SK-N-SH (cell line): ENCODE data around the gene PIH1D2. TPM values are rescaled to one million over a fixed set of nuclear protein-coding genes. Genes with fewer than 3 reads are reported as not detected.

Source experiments
- CTCF ChIA-PET: fragments of 300-600, 350-600 bp; formaldehyde crosslinking; extraction: SDS; loops from one replicate; lab custom pipeline; 2021; lab: Yijun Ruan, JAX
- POLR2A ChIA-PET: fragments of 350-600 bp; sonication (Branson Sonifier 250); formaldehyde crosslinking; extraction: SDS; loops from one replicate; lab custom pipeline; 2020; ENCODE audit warnings: antibody characterized with exemption, inconsistent platforms; lab: Yijun Ruan, JAX
- DNase-seq: peaks from one replicate; pipeline ENCODE4 v3.0.0; 2012
- H2AFZ ChIP-seq: fragments of 200-600 bp; sonication (generic); 2 replicates; pipeline ENCODE4 v1.8.1; 2016; ENCODE audit warnings: antibody characterized with exemption, mild to moderate bottlenecking, low read depth
- H3F3A ChIP-seq: fragments of 200-600 bp; sonication (generic); replicated peaks from 2 replicates; pipeline ENCODE3; 2016; ENCODE audit warnings: antibody characterized with exemption, mild to moderate bottlenecking; ENCODE audit not compliant: insufficient read depth
- H3K27ac ChIP-seq, 2 experiments: fragments of 200-500 bp in 1 of 2; fragments of 200-600 bp in 1 of 2; sonication (Bioruptor generic) in 1 of 2; sonication (generic), shearing (Covaris generic) in 1 of 2; 2 replicates each; pipeline versions ENCODE4 v1.5.1 to v1.6.1; 2014 to 2016; ENCODE audit warnings: low read depth in 2 of 2, inconsistent platforms in 1 of 2, low read length in 1 of 2, mild to moderate bottlenecking in 1 of 2, mixed read lengths in 1 of 2
- H3K27me3 ChIP-seq: fragments of 200-600 bp; sonication (generic), shearing (Covaris generic); 2 replicates; pipeline ENCODE4 v1.6.1; 2016; ENCODE audit warnings: mixed run types; ENCODE audit not compliant: insufficient read depth
- H3K36me3 ChIP-seq, 2 experiments: fragments of 200-500 bp in 1 of 2; fragments of 200-600 bp in 1 of 2; sonication (Bioruptor generic) in 1 of 2; sonication (generic) in 1 of 2; replicated peaks in 1 of 2; 2 replicates each; pipeline versions ENCODE3 to v1.5.1; 2014 to 2016; ENCODE audit warnings: low read length in 1 of 2, mild to moderate bottlenecking in 1 of 2; ENCODE audit not compliant: insufficient read depth in 2 of 2, control insufficient read depth in 1 of 2
- H3K4me1 ChIP-seq, 2 experiments: fragments of 200-500 bp in 1 of 2; fragments of 200-600 bp in 1 of 2; sonication (Bioruptor generic) in 1 of 2; sonication (generic), shearing (Covaris generic) in 1 of 2; 2 replicates each; pipeline versions ENCODE4 v1.5.1 to v1.6.1; 2014 to 2016; ENCODE audit warnings: low read depth in 1 of 2, low read length in 1 of 2, mixed run types in 1 of 2; ENCODE audit not compliant: insufficient read depth in 2 of 2, control insufficient read depth in 1 of 2
- H3K4me2 ChIP-seq: fragments of 200-600 bp; sonication (generic), shearing (Covaris generic); 2 replicates; pipeline ENCODE4 v1.6.1; 2017; ENCODE audit warnings: mixed run types
- H3K4me3 ChIP-seq, 2 experiments: fragments of 200-500 bp in 1 of 2; fragments of 200-600 bp in 1 of 2; sonication (Bioruptor generic) in 1 of 2; sonication (generic), shearing (Covaris generic) in 1 of 2; 2 replicates each; pipeline versions ENCODE4 v1.5.1 to v1.8.1; 2014 to 2016; ENCODE audit warnings: low read depth in 2 of 2, inconsistent platforms in 1 of 2, low read length in 1 of 2, mild to moderate bottlenecking in 1 of 2, mixed read lengths in 1 of 2, moderate library complexity in 1 of 2
- H3K79me2 ChIP-seq: fragments of 200-600 bp; sonication (generic); 2 replicates; pipeline ENCODE4 v1.8.1; 2017; ENCODE audit warnings: mild to moderate bottlenecking; ENCODE audit not compliant: insufficient read depth
- H3K9ac ChIP-seq: fragments of 200-600 bp; sonication (generic); 2 replicates; pipeline ENCODE4 v1.6.1; 2017; ENCODE audit warnings: mixed run types
- H3K9me2 ChIP-seq: fragments of 200-600 bp; sonication (generic); 2 replicates; pipeline ENCODE4 v1.6.1; 2017; ENCODE audit warnings: mixed run types
- H3K9me3 ChIP-seq: fragments of 200-600 bp; sonication (generic); 2 replicates; pipeline ENCODE4 v1.6.1; 2017; ENCODE audit warnings: mixed run types, mild to moderate bottlenecking, moderate library complexity
- H4K20me1 ChIP-seq: fragments of 200-600 bp; sonication (generic); 2 replicates; pipeline ENCODE4 v1.6.1; 2017; ENCODE audit warnings: mild to moderate bottlenecking, mixed run types; ENCODE audit not compliant: insufficient read depth
- FOSL2 ChIP-seq: IDR thresholded peaks from 2 replicates; pipeline ENCODE4 v1.4.0; 2012; ENCODE audit warnings: low read depth, mild to moderate bottlenecking, moderate library complexity, borderline replicate concordance
- FOXJ3 ChIP-seq: sonication (generic); formaldehyde crosslinking; IDR thresholded peaks from 2 replicates; pipeline ENCODE4 v1.5.1; 2020; ENCODE audit warnings: mild to moderate bottlenecking, missing genetic modification reagents
- FOXM1 ChIP-seq: IDR thresholded peaks from 2 replicates; pipeline ENCODE4 v1.4.0; 2012; ENCODE audit warnings: low read depth, mild to moderate bottlenecking
- GABPA ChIP-seq: IDR thresholded peaks from 2 replicates; pipeline ENCODE4 v1.4.0; 2012; ENCODE audit warnings: low read depth, mild to moderate bottlenecking
- RFX5 ChIP-seq: IDR thresholded peaks from 2 replicates; pipeline ENCODE4 v1.6.1; 2012; ENCODE audit warnings: mild to moderate bottlenecking, improper control_type of control experiment, low read length
- RXRA ChIP-seq: IDR thresholded peaks from 2 replicates; pipeline ENCODE4 v1.4.0; 2012; ENCODE audit warnings: low read depth, mild to moderate bottlenecking, borderline replicate concordance
- SMC3 ChIP-seq: IDR thresholded peaks from 2 replicates; pipeline ENCODE4 v1.6.1; 2012; ENCODE audit warnings: low read depth, low read length, improper control_type of control experiment
- TAF1 ChIP-seq: IDR thresholded peaks from 2 replicates; pipeline ENCODE4 v1.6.1; 2012; ENCODE audit warnings: low read depth, mild to moderate bottlenecking, low read length, moderate library complexity, borderline replicate concordance
- TCF12 ChIP-seq: IDR thresholded peaks from 2 replicates; pipeline ENCODE4 v1.4.0; 2012
- TEAD4 ChIP-seq: IDR thresholded peaks from 2 replicates; pipeline ENCODE4 v1.4.0; 2012; ENCODE audit warnings: mild to moderate bottlenecking, borderline replicate concordance; ENCODE audit not compliant: insufficient read depth
- WGBS: methylation state at CpG from one replicate; pipeline ENCODE4 v1.1.6; 2017; ENCODE audit warnings: low lambda C conversion rate; 5-methylcytosine and 5-hydroxymethylcytosine counted together
- polyA plus RNA-seq, 3 experiments: library from polyadenylated mRNA; depleted of rRNA; stranded (reverse); fragments of >200 nt; gene quantifications; 2 replicates each; pipeline ENCODE4 v1.2.3, GENCODE V29; 2012
- TF ChIP-seq, protein P1 (sequence below): fragments of 150-350 bp; IDR thresholded peaks from 2 replicates; pipeline ENCODE4 v1.6.1; 2016; ENCODE audit warnings: mild to moderate bottlenecking, low read depth, low read length
- TF ChIP-seq, protein P2 (sequence below): IDR thresholded peaks from 2 replicates; pipeline ENCODE4 v1.4.0; 2012; ENCODE audit warnings: low read depth, borderline replicate concordance
- TF ChIP-seq, protein P3 (sequence below): fragments of 150-350 bp; IDR thresholded peaks from 2 replicates; pipeline ENCODE4 v1.6.1; 2017; ENCODE audit warnings: antibody characterized with exemption, low read length, low read depth, borderline replicate concordance
- TF ChIP-seq, protein P4 (sequence below): IDR thresholded peaks from 2 replicates; pipeline ENCODE4 v1.4.0; 2012; ENCODE audit warnings: low read depth, borderline replicate concordance

Gene PIH1D2
- polyA plus RNA-seq, 1 of the 3 experiments (the other 2 are of a cell fraction) = 0.97 TPM

DNA sequence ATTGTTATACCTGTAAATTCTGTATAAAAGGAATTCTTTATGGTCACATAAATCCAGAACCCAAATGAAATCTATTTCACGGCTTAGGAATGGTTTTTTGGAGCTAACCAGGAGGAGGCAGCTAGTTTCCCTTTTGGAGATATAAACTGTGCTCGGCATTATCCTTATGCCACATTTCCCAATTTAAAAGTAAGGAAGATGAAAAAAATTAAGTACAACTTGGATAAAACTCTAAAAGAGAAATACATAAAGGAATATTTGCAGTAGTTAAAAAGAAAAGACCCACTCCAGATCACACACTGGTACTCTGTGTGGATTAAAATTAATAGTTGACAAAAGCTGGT is 30.9 kb downstream of the PIH1D2 start:
- no peak overlapping the region for H2AFZ ChIP-seq
- no peaks in the 10 kb centered on the region for H3K9me3 ChIP-seq
- TF ChIP-seq, protein P1, sequence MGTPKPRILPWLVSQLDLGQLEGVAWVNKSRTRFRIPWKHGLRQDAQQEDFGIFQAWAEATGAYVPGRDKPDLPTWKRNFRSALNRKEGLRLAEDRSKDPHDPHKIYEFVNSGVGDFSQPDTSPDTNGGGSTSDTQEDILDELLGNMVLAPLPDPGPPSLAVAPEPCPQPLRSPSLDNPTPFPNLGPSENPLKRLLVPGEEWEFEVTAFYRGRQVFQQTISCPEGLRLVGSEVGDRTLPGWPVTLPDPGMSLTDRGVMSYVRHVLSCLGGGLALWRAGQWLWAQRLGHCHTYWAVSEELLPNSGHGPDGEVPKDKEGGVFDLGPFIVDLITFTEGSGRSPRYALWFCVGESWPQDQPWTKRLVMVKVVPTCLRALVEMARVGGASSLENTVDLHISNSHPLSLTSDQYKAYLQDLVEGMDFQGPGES = no peak
- no peak for TF ChIP-seq RXRA
- no peak for TF ChIP-seq GABPA
- no peak for TF ChIP-seq FOXM1
- no peak for TF ChIP-seq TAF1
- no peak for TF ChIP-seq TEAD4
- no peak for TF ChIP-seq FOSL2
- TF ChIP-seq TCF12 = no peak
- TF ChIP-seq, protein P2, sequence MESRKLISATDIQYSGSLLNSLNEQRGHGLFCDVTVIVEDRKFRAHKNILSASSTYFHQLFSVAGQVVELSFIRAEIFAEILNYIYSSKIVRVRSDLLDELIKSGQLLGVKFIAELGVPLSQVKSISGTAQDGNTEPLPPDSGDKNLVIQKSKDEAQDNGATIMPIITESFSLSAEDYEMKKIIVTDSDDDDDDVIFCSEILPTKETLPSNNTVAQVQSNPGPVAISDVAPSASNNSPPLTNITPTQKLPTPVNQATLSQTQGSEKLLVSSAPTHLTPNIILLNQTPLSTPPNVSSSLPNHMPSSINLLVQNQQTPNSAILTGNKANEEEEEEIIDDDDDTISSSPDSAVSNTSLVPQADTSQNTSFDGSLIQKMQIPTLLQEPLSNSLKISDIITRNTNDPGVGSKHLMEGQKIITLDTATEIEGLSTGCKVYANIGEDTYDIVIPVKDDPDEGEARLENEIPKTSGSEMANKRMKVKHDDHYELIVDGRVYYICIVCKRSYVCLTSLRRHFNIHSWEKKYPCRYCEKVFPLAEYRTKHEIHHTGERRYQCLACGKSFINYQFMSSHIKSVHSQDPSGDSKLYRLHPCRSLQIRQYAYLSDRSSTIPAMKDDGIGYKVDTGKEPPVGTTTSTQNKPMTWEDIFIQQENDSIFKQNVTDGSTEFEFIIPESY = no peak
- TF ChIP-seq, protein P3, sequence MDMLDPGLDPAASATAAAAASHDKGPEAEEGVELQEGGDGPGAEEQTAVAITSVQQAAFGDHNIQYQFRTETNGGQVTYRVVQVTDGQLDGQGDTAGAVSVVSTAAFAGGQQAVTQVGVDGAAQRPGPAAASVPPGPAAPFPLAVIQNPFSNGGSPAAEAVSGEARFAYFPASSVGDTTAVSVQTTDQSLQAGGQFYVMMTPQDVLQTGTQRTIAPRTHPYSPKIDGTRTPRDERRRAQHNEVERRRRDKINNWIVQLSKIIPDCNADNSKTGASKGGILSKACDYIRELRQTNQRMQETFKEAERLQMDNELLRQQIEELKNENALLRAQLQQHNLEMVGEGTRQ = no peak
- TF ChIP-seq, protein P4, sequence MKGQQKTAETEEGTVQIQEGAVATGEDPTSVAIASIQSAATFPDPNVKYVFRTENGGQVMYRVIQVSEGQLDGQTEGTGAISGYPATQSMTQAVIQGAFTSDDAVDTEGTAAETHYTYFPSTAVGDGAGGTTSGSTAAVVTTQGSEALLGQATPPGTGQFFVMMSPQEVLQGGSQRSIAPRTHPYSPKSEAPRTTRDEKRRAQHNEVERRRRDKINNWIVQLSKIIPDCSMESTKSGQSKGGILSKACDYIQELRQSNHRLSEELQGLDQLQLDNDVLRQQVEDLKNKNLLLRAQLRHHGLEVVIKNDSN = no peak
- no peak for TF ChIP-seq SMC3
- no peak for TF ChIP-seq RFX5
- TF ChIP-seq FOXJ3 (CRISPR knock-in tag) = no peak
- no peak overlapping the region for H3K4me2 ChIP-seq
- no peaks in the 10 kb centered on the region; a peak in 1 of 4 replicates for H3K4me1 ChIP-seq
- 95% methylated on average over 2 of the region's 2 CpGs for WGBS
- peaks cover 3% of the 10 kb centered on the region; the same call in 1 of the 2 replicates for H3K79me2 ChIP-seq
- DNase-seq = no peak
- peaks cover 7% of the 10 kb centered on the region for H3F3A ChIP-seq
- ChIA-PET POLR2A (no interaction called here), CTCF (interaction anchor here (0.5 to 1.2 kb wide), 3 partner anchors 10 to 21 kb away, joined by 3 to 4 read pairs (median 3); no protein-coding TSS in a partner anchor)
- H3K27me3 ChIP-seq = no peaks in the 10 kb centered on the region
- H3K4me3 ChIP-seq = no peak overlapping the region
- H3K9me2 ChIP-seq = no peaks in the 10 kb centered on the region
- H3K36me3 ChIP-seq = peaks cover 58 to 66% of the 10 kb centered on the region in 2 experiments
- no peak overlapping the region for H3K9ac ChIP-seq
- H3K27ac ChIP-seq = peak overlapping the region in 1 of 2 experiments; percentile 43; a peak in 2 of 4 replicates
- no peaks in the 10 kb centered on the region for H4K20me1 ChIP-seq
